Right atrium auricular region (tissue), 2 donors: ENCODE measurements around the gene OVOL1. TPM values are rescaled to one million over a fixed set of nuclear protein-coding genes. Genes with fewer than 3 reads are reported as not detected.

Experiments used
- DNase-seq: peaks from one replicate; pipeline ENCODE4 v3.0.0-alpha.2; 2019; ENCODE audit warnings: low spot score
- H3K27ac ChIP-seq, 2 donors: fragments of 200-600 bp; sonication (generic); 1 replicate in 1 of 2; 2 replicates in 1 of 2; pipeline ENCODE4 v1.5.1; 2016 to 2019
- H3K27me3 ChIP-seq, 2 donors: fragments of 200-600 bp; sonication (generic); one replicate each; pipeline versions ENCODE4 v1.5.1 to v1.6.0; 2017 to 2019
- H3K36me3 ChIP-seq: fragments of 200-600 bp; sonication (generic); one replicate; pipeline ENCODE4 v1.5.1; 2016
- H3K4me1 ChIP-seq, 2 donors: fragments of 200-600 bp; sonication (generic); one replicate each; pipeline versions ENCODE4 v1.5.1 to v1.6.0; 2017 to 2019
- H3K4me3 ChIP-seq, 2 donors: fragments of 200-600 bp; sonication (generic); 1 replicate in 1 of 2; 2 replicates in 1 of 2; pipeline ENCODE4 v1.5.1; 2017 to 2019; ENCODE audit warnings: mild to moderate bottlenecking in 1 of 2, moderate library complexity in 1 of 2
- H3K9me3 ChIP-seq, 2 donors: fragments of 200-600 bp; sonication (generic); one replicate each; pipeline ENCODE4 v1.5.1; 2019
- CTCF ChIP-seq, 2 donors: fragments of 200-600 bp; sonication (generic); IDR thresholded peaks; one replicate each; pipeline ENCODE4 v1.5.1; 2019; ENCODE audit warnings: antibody characterized with exemption in 2 of 2
- total RNA-seq, 2 donors: library from RNA; depleted of rRNA; stranded (reverse); fragments of >200 nt; gene quantifications; one replicate each; pipeline ENCODE4 v1.1.0, GENCODE V29; 2016

The OVOL1 gene
- total RNA-seq, 2 donors from 2014 or later, result not detected

GRCh38 chr11:65788821-65789220 is 2.0 kb downstream of the OVOL1 start:
- peaks cover 6 to 36% of the 10 kb centered on the region in 2 donors for H3K27me3 ChIP-seq
- no peak for DNase-seq

GRCh38 chr11:65789230-65790103 is 2.6 kb downstream of the OVOL1 start:
- no peak for DNase-seq
- Histone ChIP-seq H3K9me3 (no peaks in the 10 kb centered on the region), H3K4me1 (peaks cover 0 to 24% of the 10 kb centered on the region in 2 donors), H3K27ac (no peak overlapping the region), H3K4me3 (no peak overlapping the region), H3K27me3 (peaks cover 6 to 36% of the 10 kb centered on the region in 2 donors), H3K36me3 (no peaks in the 10 kb centered on the region)
- TF ChIP-seq CTCF (IDR thresholded peaks at IDR 0.05), result no peak

More at GRCh38 chr11:65788821-65789220, 2.0 kb downstream of the OVOL1 start:
- no peak overlapping the region for H3K4me3 ChIP-seq
- H3K27ac ChIP-seq, result no peak overlapping the region
- H3K9me3 ChIP-seq, result no peaks in the 10 kb centered on the region
- peaks cover 0 to 24% of the 10 kb centered on the region in 2 donors for H3K4me1 ChIP-seq
- no peak for TF ChIP-seq CTCF (IDR thresholded peaks at IDR 0.05)
- no peaks in the 10 kb centered on the region for H3K36me3 ChIP-seq

GRCh38 chr11:65790104-65790901 is 3.4 kb downstream of the OVOL1 start:
- peaks cover 6 to 33% of the 10 kb centered on the region in 2 donors for H3K27me3 ChIP-seq
- H3K36me3 ChIP-seq, result no peaks in the 10 kb centered on the region
- no peak for TF ChIP-seq CTCF (IDR thresholded peaks at IDR 0.05)
- H3K4me3 ChIP-seq, result no peak overlapping the region
- H3K27ac ChIP-seq, result no peak overlapping the region
- DNase-seq, result no peak
- H3K9me3 ChIP-seq, result no peaks in the 10 kb centered on the region
- peaks cover 0 to 24% of the 10 kb centered on the region in 2 donors for H3K4me1 ChIP-seq

GRCh38 chr11:65790902-65791650 is 4.2 kb downstream of the OVOL1 start:
- no peak overlapping the region for H3K4me3 ChIP-seq
- H3K4me1 ChIP-seq, result peaks cover 0 to 22% of the 10 kb centered on the region in 2 donors
- H3K9me3 ChIP-seq, result no peaks in the 10 kb centered on the region
- no peak for DNase-seq
- H3K36me3 ChIP-seq, result no peaks in the 10 kb centered on the region
- no peak for TF ChIP-seq CTCF (IDR thresholded peaks at IDR 0.05)
- no peak overlapping the region for H3K27ac ChIP-seq
- H3K27me3 ChIP-seq, result peaks cover 6 to 26% of the 10 kb centered on the region in 2 donors

- Histone ChIP-seq H3K27me3 (peaks cover 6 to 19% of the 10 kb centered on the region in 2 donors), H3K27ac (no peak overlapping the region), H3K4me3 (no peak overlapping the region), H3K36me3 (no peaks in the 10 kb centered on the region), H3K4me1 (peaks cover 0 to 15% of the 10 kb centered on the region in 2 donors), H3K9me3 (no peaks in the 10 kb centered on the region)
- TF ChIP-seq CTCF (IDR thresholded peaks at IDR 0.05), result no peak
- DNase-seq, result no peak
These were observed 4.9 kb downstream of the OVOL1 start for GRCh38 chr11:65791719-65792213.
